IMR-90 (cell line): ENCODE results near the gene ZNF705A. TPM values are rescaled to one million over a fixed set of nuclear protein-coding genes. Genes with fewer than 3 reads are reported as not detected.
"Not testable (repeated sequence)": the region's sequence is repeated elsewhere in the genome, so short reads cannot be mapped to it uniquely, and the experiment has no call there.

Experiments used
- ATAC-seq: fragments of 200-7000 bp; cut with Tn5 transposase; 2 replicates; pipeline ENCODE4 v1.9.1; 2020; ENCODE audit warnings: low read depth, mild to moderate bottlenecking, moderate library complexity
- BruUV-seq: library from RNA; stranded (reverse); fragments of 400-500 nt; replicated peaks from 2 replicates; lab custom pipeline; 2021; lab: Mats Ljungman, UMichigan
- CTCF ChIA-PET: fragments of 300-600 bp; formaldehyde crosslinking; extraction: SDS; loops from one replicate; lab custom pipeline; 2021; ENCODE audit warnings: antibody characterized with exemption; lab: Yijun Ruan, JAX
- POLR2A ChIA-PET: fragments of 300-600 bp; sonication (Branson Sonifier 250); formaldehyde crosslinking; loops from one replicate; lab custom pipeline; 2022; ENCODE audit warnings: antibody characterized with exemption; ENCODE audit not compliant: unreplicated experiment; lab: Charles Lee
- DNase-seq: peaks from one replicate; pipeline ENCODE4 v3.0.0; 2013
- H2AFZ ChIP-seq: replicated peaks from 2 replicates; pipeline ENCODE3; 2013; ENCODE audit warnings: low read length, mild to moderate bottlenecking; ENCODE audit not compliant: poor library complexity
- H2AK5ac ChIP-seq: 2 replicates; pipeline ENCODE4 v1.6.1; 2013; ENCODE audit warnings: low read depth, low read length, inconsistent platforms
- H2AK9ac ChIP-seq: replicated peaks from 2 replicates; pipeline ENCODE3; 2013; ENCODE audit warnings: mild to moderate bottlenecking, low read depth, low read length, moderate library complexity; ENCODE audit not compliant: poor library complexity
- H2BK120ac ChIP-seq: 2 replicates; pipeline ENCODE4 v1.6.1; 2013; ENCODE audit warnings: low read depth, low read length, inconsistent platforms
- H2BK15ac ChIP-seq: 3 replicates; pipeline ENCODE4 v1.6.1; 2013; ENCODE audit warnings: low read depth, low read length, inconsistent platforms
- H2BK20ac ChIP-seq: 2 replicates; pipeline ENCODE4 v1.6.1; 2013; ENCODE audit warnings: low read depth, mild to moderate bottlenecking, inconsistent platforms, low read length, moderate library complexity
- H2BK5ac ChIP-seq: 2 replicates; pipeline ENCODE4 v1.6.1; 2013; ENCODE audit warnings: mild to moderate bottlenecking, low read depth, low read length, inconsistent platforms; ENCODE audit not compliant: poor library complexity, severe bottlenecking
- H3K14ac ChIP-seq: replicated peaks from 2 replicates; pipeline ENCODE4 v1.6.1; 2013; ENCODE audit warnings: low read depth, low read length, inconsistent platforms
- H3K18ac ChIP-seq: 2 replicates; pipeline ENCODE4 v1.6.1; 2013; ENCODE audit warnings: low read depth, low read length, control low read depth
- H3K23ac ChIP-seq: 2 replicates; pipeline ENCODE4 v1.6.1; 2013; ENCODE audit warnings: low read depth, low read length, inconsistent platforms
- H3K27ac ChIP-seq: 2 replicates; pipeline ENCODE4 v1.5.1; 2013; ENCODE audit warnings: mild to moderate bottlenecking, control low read depth, low read length; ENCODE audit not compliant: insufficient read depth
- H3K27me3 ChIP-seq: 2 replicates; pipeline ENCODE4 v1.6.1; 2013; ENCODE audit warnings: low read length; ENCODE audit not compliant: control insufficient read depth, insufficient read depth
- H3K36me3 ChIP-seq: 2 replicates; pipeline ENCODE4 v1.6.1; 2013; ENCODE audit warnings: low read length, mixed read lengths; ENCODE audit not compliant: control insufficient read depth, insufficient read depth
- H3K4ac ChIP-seq: 2 replicates; pipeline ENCODE4 v1.6.1; 2013; ENCODE audit warnings: low read depth, low read length, inconsistent platforms
- H3K4me1 ChIP-seq: 2 replicates; pipeline ENCODE4 v1.6.1; 2013; ENCODE audit warnings: low read length, mixed read lengths; ENCODE audit not compliant: control insufficient read depth, insufficient read depth
- H3K4me2 ChIP-seq: 2 replicates; pipeline ENCODE4 v1.6.1; 2013; ENCODE audit warnings: low read depth, mild to moderate bottlenecking, control low read depth, low read length, moderate library complexity
- H3K4me3 ChIP-seq: 2 replicates; pipeline ENCODE4 v1.5.1; 2013; ENCODE audit warnings: low read depth, mild to moderate bottlenecking, control low read depth, low read length, moderate library complexity; ENCODE audit not compliant: insufficient read depth
- H3K56ac ChIP-seq: 2 replicates; pipeline ENCODE4 v1.6.1; 2013; ENCODE audit warnings: low read length, inconsistent platforms; ENCODE audit not compliant: insufficient read depth; ENCODE audit errors: extremely low read depth
- H3K79me1 ChIP-seq, 2 experiments: 2 replicates each; pipeline ENCODE4 v1.6.1; 2013; ENCODE audit warnings: low read length in 2 of 2, inconsistent platforms in 1 of 2, low read depth in 1 of 2
- H3K9ac ChIP-seq: 2 replicates; pipeline ENCODE4 v1.6.1; 2013; ENCODE audit warnings: low read depth, low read length, control low read depth
- H3K9me1 ChIP-seq: 2 replicates; pipeline ENCODE4 v1.6.1; 2013; ENCODE audit warnings: low read length, inconsistent platforms; ENCODE audit not compliant: insufficient read depth
- H3K9me3 ChIP-seq: 2 replicates; pipeline ENCODE4 v1.6.1; 2013; ENCODE audit warnings: low read length; ENCODE audit not compliant: control insufficient read depth, insufficient read depth
- H4K20me1 ChIP-seq: 2 replicates; pipeline ENCODE4 v1.6.1; 2013; ENCODE audit warnings: low read length, inconsistent platforms; ENCODE audit not compliant: insufficient read depth
- H4K5ac ChIP-seq: 2 replicates; pipeline ENCODE4 v1.6.1; 2013; ENCODE audit warnings: mild to moderate bottlenecking, low read depth, low read length, control low read depth
- H4K8ac ChIP-seq, 2 experiments: 2 replicates each; pipeline ENCODE4 v1.6.1; 2013; ENCODE audit warnings: low read depth in 2 of 2, low read length in 2 of 2, control low read depth in 1 of 2, inconsistent platforms in 1 of 2
- H4K91ac ChIP-seq: 2 replicates; pipeline ENCODE4 v1.6.1; 2013; ENCODE audit warnings: low read depth, low read length, inconsistent platforms; ENCODE audit not compliant: insufficient read depth
- WGBS, 2 experiments: methylation state at CpG; one replicate each; pipeline versions ENCODE4 v1.1.5 to v1.1.7; 2013; ENCODE audit warnings: missing lambda C conversion rate in 2 of 2; ENCODE audit not compliant: insufficient read length in 1 of 2; ENCODE audit errors: extremely low coverage in 2 of 2; 5-methylcytosine and 5-hydroxymethylcytosine counted together
- dilution Hi-C: fragments of 300-500 bp; cut with HindIII; formaldehyde crosslinking; loops from one replicate; pipeline ENCODE4 v1.14.3; 2018; ENCODE audit warnings: low sequenced_read_pairs; ENCODE audit not compliant: unreplicated experiment
- in situ Hi-C: fragments of 300-500 bp; cut with MboI; formaldehyde crosslinking; loops from 3 replicates; pipeline ENCODE4 v1.14.3; 2019; ENCODE audit warnings: low sequenced_read_pairs, inconsistent platforms, mixed read lengths
- intact Hi-C: fragments of 100-400 bp; cut with micrococcal nuclease; formaldehyde crosslinking; loops from 2 replicates; pipeline ENCODE4 v1.10.0; 2022
- polyA plus RNA-seq, 3 experiments: library from polyadenylated mRNA; depleted of rRNA; stranded (reverse); fragments of >200 nt; gene quantifications; 2 replicates each; pipeline ENCODE4 v1.2.3, GENCODE V29; 2012; ENCODE audit warnings: low replicate concordance in 1 of 3
- total RNA-seq: library from RNA; depleted of rRNA; stranded (reverse); fragments of >200 nt; gene quantifications from 2 replicates; pipeline ENCODE4 v1.2.3, GENCODE V29; 2012

ZNF705A gene
- total and polyA plus RNA-seq, 2 of the 4 experiments (the other 2 are of a cell fraction): not detected

DNA sequence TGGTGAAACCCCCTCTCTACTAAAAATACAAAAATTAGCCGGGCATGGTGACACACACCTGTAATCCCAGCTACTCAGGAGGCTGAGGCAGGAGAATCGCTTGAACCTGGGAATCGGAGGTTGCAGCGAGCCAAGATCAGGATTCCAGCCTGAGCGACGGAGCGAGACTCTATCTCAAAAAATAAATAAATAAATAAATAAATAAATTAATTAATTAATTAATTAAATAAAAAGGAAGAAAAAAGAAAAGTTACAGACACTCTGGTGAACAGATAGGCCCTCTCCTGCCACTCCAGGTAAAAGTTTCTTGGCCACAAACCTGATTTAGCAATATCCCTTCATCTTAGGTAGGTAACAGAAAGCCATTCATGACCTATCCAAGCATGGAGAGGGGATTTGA, 26.1 kb downstream of the ZNF705A start:
- H4K91ac ChIP-seq, H3K9me3 ChIP-seq, H3K4me3 ChIP-seq, H3K9me1 ChIP-seq, H4K8ac ChIP-seq, CTCF ChIA-PET, H3K4ac ChIP-seq, H3K4me1 ChIP-seq, H4K20me1 ChIP-seq, H3K79me1 ChIP-seq, H3K23ac ChIP-seq, H3K4me2 ChIP-seq, in situ Hi-C loops, H2BK15ac ChIP-seq, H2AK9ac ChIP-seq, H4K5ac ChIP-seq, H3K27ac ChIP-seq, H2BK120ac ChIP-seq, H3K27me3 ChIP-seq, H3K14ac ChIP-seq, H3K56ac ChIP-seq, H3K18ac ChIP-seq, H3K9ac ChIP-seq, H3K36me3 ChIP-seq, DNase-seq, H2BK20ac ChIP-seq, H2AFZ ChIP-seq, intact Hi-C loops, BruUV-seq, H2BK5ac ChIP-seq, ATAC-seq, POLR2A ChIA-PET, dilution Hi-C loops, H2AK5ac ChIP-seq: not testable (repeated sequence)
- WGBS, 2 experiments: no CpG with 5 or more reads among the region's 7 CpGs

DNA sequence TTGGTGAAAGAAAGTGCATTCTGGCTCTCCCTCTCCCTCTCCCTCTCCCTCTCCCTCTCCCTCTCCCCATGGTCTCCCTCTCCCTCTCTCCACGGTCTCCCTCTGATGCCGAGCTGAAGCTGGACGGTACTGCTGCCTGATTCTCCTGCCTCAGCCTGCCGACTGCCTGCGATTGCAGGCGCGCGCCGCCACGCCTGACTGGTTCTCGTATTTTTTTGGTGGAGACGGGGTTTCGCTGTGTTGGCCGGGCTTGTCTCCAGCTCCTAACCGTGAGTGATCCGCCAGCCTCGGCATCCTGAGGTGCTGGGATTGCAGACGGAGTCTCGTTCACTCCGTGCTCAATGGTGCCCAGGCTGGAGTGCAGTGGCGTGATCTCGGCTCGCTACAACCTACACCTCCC, 26.5 kb downstream of the ZNF705A start:
- H3K14ac ChIP-seq, H3K4ac ChIP-seq, H2AK5ac ChIP-seq, H3K36me3 ChIP-seq, H3K9ac ChIP-seq, intact Hi-C loops, H3K23ac ChIP-seq, H3K9me3 ChIP-seq, H2BK120ac ChIP-seq, H4K5ac ChIP-seq, H4K8ac ChIP-seq, dilution Hi-C loops, H2AFZ ChIP-seq, ATAC-seq, H3K4me3 ChIP-seq, POLR2A ChIA-PET, H2BK15ac ChIP-seq, H3K56ac ChIP-seq, H3K27ac ChIP-seq, BruUV-seq, H3K27me3 ChIP-seq, H3K4me1 ChIP-seq, H3K79me1 ChIP-seq, H2BK5ac ChIP-seq, CTCF ChIA-PET, H3K18ac ChIP-seq, in situ Hi-C loops, H2AK9ac ChIP-seq, H2BK20ac ChIP-seq, DNase-seq, H4K91ac ChIP-seq, H4K20me1 ChIP-seq, H3K4me2 ChIP-seq, H3K9me1 ChIP-seq: not testable (repeated sequence)
- no CpG with 5 or more reads among the region's 23 CpGs for WGBS, 2 experiments
